H1 (cell line): ENCODE measurements around the gene HIVEP3. TPM values are rescaled to one million over a fixed set of nuclear protein-coding genes. Genes with fewer than 3 reads are reported as not detected.

ENCODE experiments used
- CTCF ChIA-PET: fragments of 300-600 bp; sonication (Branson Sonifier 250); formaldehyde crosslinking; loops from one replicate; lab custom pipeline; 2021; ENCODE audit not compliant: partially characterized antibody; lab: Charles Lee
- POLR2A ChIA-PET: fragments of 300-600 bp; sonication (Branson Sonifier 250); formaldehyde crosslinking; loops from one replicate; lab custom pipeline; 2021; ENCODE audit warnings: inconsistent platforms; ENCODE audit not compliant: partially characterized antibody; lab: Charles Lee
- DNase-seq, 2 experiments: peaks; one replicate each; pipeline versions ENCODE4 v3.0.0 to v3.0.0-alpha.2; 2010 to 2022; ENCODE audit warnings: low spot score in 2 of 2, low read depth in 1 of 2, mixed read lengths in 1 of 2
- FAIRE-seq: peaks from 2 replicates; lab custom pipeline; 2011; peaks lifted over from hg19 to GRCh38; lab: Jason Lieb, UNC
- H2AFZ ChIP-seq: 2 replicates; pipeline ENCODE4 v1.8.1; 2012; ENCODE audit warnings: low read length, inconsistent platforms
- H2AK5ac ChIP-seq: 2 replicates; pipeline ENCODE4 v1.6.1; 2013; ENCODE audit warnings: low read depth, low read length
- H2BK120ac ChIP-seq: replicated peaks from 2 replicates; pipeline ENCODE3; 2013; ENCODE audit warnings: low read depth, low read length, inconsistent platforms
- H2BK12ac ChIP-seq: 2 replicates; pipeline ENCODE4 v1.6.1; 2013; ENCODE audit warnings: low read depth, low read length
- H2BK15ac ChIP-seq: 2 replicates; pipeline ENCODE4 v1.6.1; 2013; ENCODE audit warnings: low read length
- H2BK20ac ChIP-seq: 2 replicates; pipeline ENCODE4 v1.6.1; 2013; ENCODE audit warnings: low read length
- H2BK5ac ChIP-seq: 2 replicates; pipeline ENCODE4 v1.6.1; 2013; ENCODE audit warnings: low read depth, low read length
- H3K14ac ChIP-seq: 2 replicates; pipeline ENCODE4 v1.6.1; 2013; ENCODE audit warnings: inconsistent platforms; ENCODE audit not compliant: insufficient read length
- H3K18ac ChIP-seq: 2 replicates; pipeline ENCODE4 v1.6.1; 2013; ENCODE audit warnings: low read length; ENCODE audit errors: extremely low read depth
- H3K23ac ChIP-seq: 2 replicates; pipeline ENCODE4 v1.6.1; 2013; ENCODE audit warnings: inconsistent platforms; ENCODE audit not compliant: insufficient read length
- H3K23me2 ChIP-seq: 2 replicates; pipeline ENCODE4 v1.6.1; 2013; ENCODE audit warnings: low read depth, low read length
- H3K27ac ChIP-seq: 2 replicates; pipeline ENCODE4 v1.6.1; 2011; ENCODE audit warnings: low read depth, low read length, inconsistent platforms
- H3K27me3 ChIP-seq, 4 experiments: replicated peaks in 1 of 4; 1 replicate in 1 of 4; 2 replicates in 3 of 4; pipeline versions ENCODE4 v1.6.1 to v1.8.1; 2011 to 2013; ENCODE audit warnings: low read length in 3 of 4, mild to moderate bottlenecking in 3 of 4, inconsistent platforms in 2 of 4, mixed read lengths in 2 of 4, moderate library complexity in 1 of 4; ENCODE audit not compliant: control insufficient read depth in 3 of 4, insufficient read depth in 3 of 4; ENCODE audit errors: extremely low read depth in 1 of 4
- H3K36me3 ChIP-seq, 4 experiments: 2 replicates each; pipeline versions ENCODE4 v1.6.1 to v1.8.1; 2011 to 2013; ENCODE audit warnings: mild to moderate bottlenecking in 4 of 4, low read length in 3 of 4, moderate library complexity in 2 of 4, control low read depth in 1 of 4, inconsistent platforms in 1 of 4; ENCODE audit not compliant: insufficient read depth in 4 of 4, control insufficient read depth in 2 of 4
- H3K4ac ChIP-seq: replicated peaks from 2 replicates; pipeline ENCODE3; 2013; ENCODE audit warnings: low read length, low read depth, mixed read lengths, inconsistent platforms; ENCODE audit not compliant: insufficient read length
- H3K4me1 ChIP-seq, 4 experiments: replicated peaks in 1 of 4; 1 replicate in 1 of 4; 2 replicates in 3 of 4; pipeline versions ENCODE4 v1.6.1 to v1.8.1; 2011 to 2013; ENCODE audit warnings: low read length in 3 of 4, inconsistent platforms in 2 of 4, mixed read lengths in 1 of 4; ENCODE audit not compliant: insufficient read depth in 4 of 4, control insufficient read depth in 3 of 4
- H3K4me2 ChIP-seq, 2 experiments: 2 replicates each; pipeline versions ENCODE4 v1.6.1 to v1.8.1; 2011 to 2013; ENCODE audit warnings: low read depth in 2 of 2, low read length in 2 of 2, control low read depth in 1 of 2, inconsistent platforms in 1 of 2, mild to moderate bottlenecking in 1 of 2; ENCODE audit not compliant: insufficient read depth in 1 of 2
- H3K4me3 ChIP-seq, 4 experiments: fragments of 200-600, 300-600 bp in 1 of 4; sonication (generic), shearing (Covaris generic), sonication (Bioruptor Twin) in 1 of 4; 2 replicates each; pipeline versions ENCODE4 v1.5.1 to v1.8.1; 2011 to 2016; ENCODE audit warnings: low read length in 4 of 4, low read depth in 3 of 4, control low read depth in 2 of 4, inconsistent platforms in 2 of 4, mild to moderate bottlenecking in 2 of 4, mixed read lengths in 1 of 4, moderate library complexity in 1 of 4; ENCODE audit not compliant: insufficient read depth in 2 of 4; ENCODE audit errors: extremely low read depth in 1 of 4
- H3K56ac ChIP-seq: replicated peaks from 2 replicates; pipeline ENCODE3; 2013; ENCODE audit warnings: low read depth, mild to moderate bottlenecking, mixed read lengths, low read length, inconsistent platforms; ENCODE audit not compliant: insufficient read length
- H3K79me1 ChIP-seq: 2 replicates; pipeline ENCODE4 v1.6.1; 2013; ENCODE audit warnings: low read depth, low read length, control low read depth
- H3K79me2 ChIP-seq, 2 experiments: 2 replicates each; pipeline versions ENCODE4 v1.6.1 to v1.8.1; 2012 to 2013; ENCODE audit warnings: low read length in 2 of 2, mild to moderate bottlenecking in 2 of 2, inconsistent platforms in 1 of 2; ENCODE audit not compliant: insufficient read depth in 2 of 2, control insufficient read depth in 1 of 2
- H3K9ac ChIP-seq, 4 experiments: replicated peaks in 1 of 4; 1 replicate in 1 of 4; 2 replicates in 3 of 4; pipeline versions ENCODE4 v1.6.1 to v1.8.1; 2011 to 2013; ENCODE audit warnings: low read depth in 3 of 4, low read length in 3 of 4, control low read depth in 2 of 4, mild to moderate bottlenecking in 2 of 4, moderate library complexity in 2 of 4, inconsistent platforms in 1 of 4; ENCODE audit errors: extremely low read depth in 1 of 4
- H3K9me3 ChIP-seq, 2 experiments: 2 replicates each; pipeline versions ENCODE4 v1.6.1 to v1.8.1; 2012 to 2013; ENCODE audit warnings: mild to moderate bottlenecking in 2 of 2, moderate library complexity in 2 of 2, control low read depth in 1 of 2, inconsistent platforms in 1 of 2, low read depth in 1 of 2, low read length in 1 of 2, mixed read lengths in 1 of 2; ENCODE audit not compliant: insufficient read depth in 2 of 2
- H4K20me1 ChIP-seq, 2 experiments: replicated peaks in 1 of 2; 2 replicates each; pipeline versions ENCODE3 to v1.8.1; 2011 to 2013; ENCODE audit warnings: inconsistent platforms in 2 of 2, low read length in 2 of 2, mild to moderate bottlenecking in 1 of 2; ENCODE audit not compliant: insufficient read depth in 2 of 2, control insufficient read depth in 1 of 2
- H4K5ac ChIP-seq: 2 replicates; pipeline ENCODE4 v1.6.1; 2013; ENCODE audit warnings: low read length, low read depth, mixed read lengths, inconsistent platforms; ENCODE audit not compliant: insufficient read length
- H4K8ac ChIP-seq: 2 replicates; pipeline ENCODE4 v1.8.0; 2013; ENCODE audit warnings: mild to moderate bottlenecking, moderate library complexity, low read length, inconsistent platforms; ENCODE audit not compliant: insufficient read depth; ENCODE audit errors: extremely low read depth
- H4K91ac ChIP-seq: replicated peaks from 2 replicates; pipeline ENCODE3; 2013; ENCODE audit warnings: low read length, mixed read lengths, inconsistent platforms; ENCODE audit not compliant: insufficient read length
- CHD1 ChIP-seq: IDR thresholded peaks from 2 replicates; pipeline ENCODE4 v1.6.1; 2012; ENCODE audit warnings: low read depth, low read length, improper control_type of control experiment
- JUND ChIP-seq: IDR thresholded peaks from 2 replicates; pipeline ENCODE4 v1.6.1; 2011; ENCODE audit warnings: mild to moderate bottlenecking, improper control_type of control experiment, low read length
- KDM5A ChIP-seq: fragments of 200-600 bp; IDR thresholded peaks from 2 replicates; pipeline ENCODE4 v1.7.1; 2012; ENCODE audit warnings: mild to moderate bottlenecking, low read length, inconsistent platforms, mixed read lengths
- POLR2A ChIP-seq, 2 experiments: IDR thresholded peaks; 1 replicate in 1 of 2; 2 replicates in 1 of 2; pipeline ENCODE4 v1.6.1; 2011; ENCODE audit warnings: low read depth in 2 of 2, low read length in 2 of 2, mild to moderate bottlenecking in 2 of 2; ENCODE audit errors: control extremely low read depth in 1 of 2
- POLR2AphosphoS5 ChIP-seq: IDR thresholded peaks from 2 replicates; pipeline ENCODE4 v1.6.1; 2011; ENCODE audit warnings: low read depth, low read length
- RAD21 ChIP-seq, 2 experiments: IDR thresholded peaks in 1 of 2; conservative IDR thresholded peaks in 1 of 2; 2 replicates each; pipeline ENCODE4 v1.6.1; 2011; ENCODE audit warnings: low read depth in 2 of 2, low read length in 2 of 2, improper control_type of control experiment in 1 of 2, inconsistent platforms in 1 of 2, mild to moderate bottlenecking in 1 of 2, moderate library complexity in 1 of 2
- SRF ChIP-seq: IDR thresholded peaks from 2 replicates; pipeline ENCODE4 v1.6.1; 2011; ENCODE audit warnings: mild to moderate bottlenecking, low read depth, low read length, moderate library complexity
- SUZ12 ChIP-seq: fragments of 200-600 bp; sonication (generic); IDR thresholded peaks from 2 replicates; pipeline ENCODE4 v1.6.1; 2012; ENCODE audit warnings: mild to moderate bottlenecking, inconsistent platforms, low read length, moderate library complexity, mixed read lengths
- TAF7 ChIP-seq: optimal IDR thresholded peaks from 2 replicates; pipeline ENCODE3; 2011; ENCODE audit warnings: low read depth, mild to moderate bottlenecking, inconsistent platforms, low read length, moderate library complexity, borderline replicate concordance
- WGBS, 2 experiments: shearing (Covaris generic) in 1 of 2; methylation state at CpG; one replicate each; pipeline versions ENCODE4 v1.1.6 to v1.1.7; 2013 to 2015; ENCODE audit warnings: low lambda C conversion rate in 2 of 2, mixed read lengths in 2 of 2, inconsistent platforms in 1 of 2, low coverage in 1 of 2, missing lambda C conversion rate in 1 of 2; ENCODE audit not compliant: insufficient replicate concordance in 2 of 2, insufficient coverage in 1 of 2, insufficient read length in 1 of 2; ENCODE audit errors: extremely low coverage in 1 of 2, missing lambda C conversion rate in 1 of 2; 5-methylcytosine and 5-hydroxymethylcytosine counted together
- polyA plus RNA-seq, 7 experiments: library from polyadenylated mRNA; depleted of rRNA in 3 of 7; stranded (reverse) in 5 of 7; unstranded in 2 of 7; fragments of >200 nt in 5 of 7; fragments of 200-250 nt in 2 of 7; gene quantifications; 1 replicate in 5 of 7; 2 replicates in 1 of 7; 4 replicates in 1 of 7; pipeline versions ENCODE4 v1.2.1 to v1.2.3, GENCODE V29; 2011 to 2013; ENCODE audit warnings: missing spikeins in 2 of 7, mixed read lengths in 2 of 7
- total RNA-seq: library from RNA; stranded (reverse); fragmentation: NEBNext Ultra II Directional; extraction: Animal tissue kit (Norgen Biotek cat#: 25700); gene quantifications from 2 replicates; pipeline ENCODE4 v1.2.1, GENCODE V29; 2021

The HIVEP3 gene
- total and polyA plus RNA-seq, 2 of the 8 experiments (the other 6 are each of a cell fraction or from before 2014, with no cell fraction given) = 0.24 to 0.69 TPM

DNA sequence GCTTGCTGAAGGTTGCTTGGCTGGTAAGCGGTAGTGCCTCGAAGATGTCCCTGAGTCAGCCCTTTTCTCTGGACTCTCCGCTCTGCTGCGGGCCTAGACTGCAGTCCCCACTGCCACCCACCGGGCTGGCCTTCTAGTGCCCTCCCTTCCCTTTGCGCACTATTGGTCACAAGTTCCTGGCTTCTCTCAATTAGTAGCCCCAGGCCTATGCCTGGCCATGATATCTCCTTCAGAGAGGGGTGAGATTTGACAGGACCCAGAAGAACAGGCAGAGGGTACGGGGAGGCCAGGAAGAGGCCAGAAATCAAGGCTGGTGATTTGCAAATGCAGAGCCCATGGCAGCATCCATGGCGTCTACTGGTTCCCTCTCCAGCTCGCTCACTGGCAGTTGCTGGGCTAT, 207.7 kb downstream of the HIVEP3 start:
- H3K36me3 ChIP-seq = no peaks in the 10 kb centered on the region
- H3K27me3 ChIP-seq = no peaks in the 10 kb centered on the region; a peak in 1 of 7 replicates
- H3K23me2 ChIP-seq = no peaks in the 10 kb centered on the region
- no peak overlapping the region for H3K9ac ChIP-seq
- no peaks in the 10 kb centered on the region for H4K20me1 ChIP-seq
- no peak overlapping the region for H3K4me2 ChIP-seq
- WGBS, 2 experiments = 82% methylated on average over 9 of the region's 9 CpGs; no CpG with 5 or more reads in 1 of the 2 experiments
- no peaks in the 10 kb centered on the region for H3K79me2 ChIP-seq
- no peak overlapping the region for H3K4ac ChIP-seq
- no peak for DNase-seq
- no peak overlapping the region for H4K8ac ChIP-seq
- H2BK120ac ChIP-seq = no peak overlapping the region
- no peak overlapping the region for H3K27ac ChIP-seq
- H3K4me3 ChIP-seq = no peak overlapping the region
- H3K14ac ChIP-seq = no peak overlapping the region
- H3K79me1 ChIP-seq = no peaks in the 10 kb centered on the region
- H3K56ac ChIP-seq = no peak overlapping the region
- POLR2A ChIA-PET = no interaction called here
- no peak overlapping the region for H4K91ac ChIP-seq
- no peak for FAIRE-seq
- H4K5ac ChIP-seq = no peak overlapping the region
- H3K23ac ChIP-seq = no peak overlapping the region
- TF ChIP-seq SRF (no peak), POLR2A (IDR thresholded peaks at IDR 0.05; ENCODE audit: control extremely low read depth in 1 of 2, low read depth in 2 of 2, low read length in 2 of 2) (no peak), POLR2AphosphoS5 (no peak), SUZ12 (no peak), TAF7 (no peak), KDM5A (no peak), CHD1 (no peak), RAD21 (IDR thresholded peaks at IDR 0.05 in 1 of 2, conservative IDR thresholded peaks at IDR 0.05 in 1 of 2; ENCODE audit: low read depth in 2 of 2, low read length in 2 of 2) (no peak), JUND (no peak)
- no peak overlapping the region for H2BK20ac ChIP-seq
- no peaks in the 10 kb centered on the region for H3K9me3 ChIP-seq
- no peak overlapping the region for H3K18ac ChIP-seq
- H2BK5ac ChIP-seq = no peak overlapping the region
- H2BK15ac ChIP-seq = no peak overlapping the region
- CTCF ChIA-PET = interaction anchor here (0.6 to 1.5 kb wide), 2 partner anchors 9 to 16 kb away, joined by 3 to 5 read pairs; no protein-coding TSS in a partner anchor
- no peak overlapping the region for H2AFZ ChIP-seq
- no peak overlapping the region for H2AK5ac ChIP-seq
- H2BK12ac ChIP-seq = no peak overlapping the region
- H3K4me1 ChIP-seq = peaks cover 0 to 7% (median 1%) of the 10 kb centered on the region in 4 experiments; a peak in 4 of 7 replicates
